Esophagus mucosa (tissue), 1 donor: ENCODE results near the gene RBPJ. TPM values are rescaled to one million over a fixed set of nuclear protein-coding genes. Genes with fewer than 3 reads are reported as not detected.
"Not testable (repeated sequence)": the region's sequence is repeated elsewhere in the genome, so short reads cannot be mapped to it uniquely, and the experiment has no call there.

Source experiments
- ATAC-seq: fragments of 200-7000 bp; cut with Tn5 transposase; one replicate; pipeline ENCODE4 v1.9.1; 2020
- total RNA-seq: library from RNA; stranded (reverse); gene quantifications from one replicate; pipeline ENCODE4 v1.2.4, GENCODE V29; 2023
- donor health status: DM: yes; HTN: yes; CAD: no.

The RBPJ gene
- total RNA-seq, 1 donor from 2014 or later, result 23.6 TPM

- peak; percentile 90 for ATAC-seq
Measured at GRCh38 chr4:26342328-26343037, 21.7 kb downstream of the RBPJ start.

- peak; percentile 26 for ATAC-seq
Measured at GRCh38 chr4:26343038-26343398, 22.2 kb downstream of the RBPJ start.

GRCh38 chr4:26344901-26345564, 24.2 kb downstream of the RBPJ start:
- ATAC-seq, result no peak

- no peak for ATAC-seq
Measured at GRCh38 chr4:26345565-26345938, 24.7 kb downstream of the RBPJ start.

GRCh38 chr4:26346203-26346620, 25.4 kb downstream of the RBPJ start:
- ATAC-seq, result no peak

GRCh38 chr4:26349496-26349895, 28.7 kb downstream of the RBPJ start:
- ATAC-seq, result no peak

- ATAC-seq, result no peak
Measured at GRCh38 chr4:26351685-26352084, 30.9 kb downstream of the RBPJ start.

- no peak for ATAC-seq
Measured at GRCh38 chr4:26354491-26354890, 33.7 kb downstream of the RBPJ start.

- no peak for ATAC-seq
Measured at GRCh38 chr4:26355392-26356052, 34.7 kb downstream of the RBPJ start.

- no peak for ATAC-seq
Measured at GRCh38 chr4:26356081-26356501, 35.3 kb downstream of the RBPJ start.

- not testable (repeated sequence) for ATAC-seq
Measured at GRCh38 chr4:26359521-26359920, 38.7 kb downstream of the RBPJ start.

- no peak for ATAC-seq
Measured at GRCh38 chr4:26360273-26360672, 39.5 kb downstream of the RBPJ start.

- no peak for ATAC-seq
Measured at GRCh38 chr4:26360864-26361263, 40.0 kb downstream of the RBPJ start.

GRCh38 chr4:26361297-26361696, 40.5 kb downstream of the RBPJ start:
- no peak for ATAC-seq

- no peak for ATAC-seq
Measured at GRCh38 chr4:26362745-26363439, 42.1 kb downstream of the RBPJ start.

GRCh38 chr4:26365537-26366150, 44.8 kb downstream of the RBPJ start:
- ATAC-seq, result no peak

- no peak for ATAC-seq
Measured at GRCh38 chr4:26367811-26368210, 47.0 kb downstream of the RBPJ start.

GRCh38 chr4:26368685-26369084, 47.9 kb downstream of the RBPJ start:
- ATAC-seq, result no peak

- ATAC-seq, result no peak
Measured at GRCh38 chr4:26369132-26369531, 48.3 kb downstream of the RBPJ start.

GRCh38 chr4:26369581-26369980, 48.8 kb downstream of the RBPJ start:
- ATAC-seq, result no peak

- ATAC-seq, result no peak
Measured at GRCh38 chr4:26372076-26372475, 51.3 kb downstream of the RBPJ start.

- ATAC-seq, result peak; percentile 23
Measured at GRCh38 chr4:26372525-26373172, 51.8 kb downstream of the RBPJ start.
